Tongue (tissue), 2 donors: ENCODE data around the gene KHDRBS1. TPM values are rescaled to one million over a fixed set of nuclear protein-coding genes. Genes with fewer than 3 reads are reported as not detected.
"Not testable (repeated sequence)": the region's sequence is repeated elsewhere in the genome, so short reads cannot be mapped to it uniquely, and the experiment has no call there.

Experiments used
- DNase-seq: peaks from one replicate; pipeline ENCODE4 v3.0.0-alpha.2; 2015
- total RNA-seq: library from RNA; depleted of rRNA; stranded (reverse); fragments of >200 nt; gene quantifications from one replicate; pipeline ENCODE4 v1.2.3, GENCODE V29; 2014

Gene KHDRBS1
- total RNA-seq, 1 donor from 2014 or later, result 96.8 TPM

GRCh38 chr1:32012709-32013385, 821 bp upstream of the KHDRBS1 start:
- no peak for DNase-seq

- peak; percentile 76 for DNase-seq
Observed at GRCh38 chr1:32014199-32014947, 705 bp downstream of the KHDRBS1 start.

GRCh38 chr1:32014948-32015273, 1.2 kb downstream of the KHDRBS1 start:
- DNase-seq, result no peak

GRCh38 chr1:32020339-32020738, 6.7 kb downstream of the KHDRBS1 start:
- DNase-seq, result no peak

GRCh38 chr1:32021574-32022018, 7.9 kb downstream of the KHDRBS1 start:
- DNase-seq, result not testable (repeated sequence)

- no peak for DNase-seq
Observed at GRCh38 chr1:32023351-32023750, 9.7 kb downstream of the KHDRBS1 start.

- no peak for DNase-seq
Observed at GRCh38 chr1:32025515-32025914, 11.8 kb downstream of the KHDRBS1 start.

GRCh38 chr1:32028746-32029145, 15.1 kb downstream of the KHDRBS1 start:
- no peak for DNase-seq

- no peak for DNase-seq
Observed at GRCh38 chr1:32031578-32032274, 18.1 kb downstream of the KHDRBS1 start.

GRCh38 chr1:32032275-32032615, 18.6 kb downstream of the KHDRBS1 start:
- no peak for DNase-seq

- no peak for DNase-seq
Observed at GRCh38 chr1:32035119-32035518, 21.5 kb downstream of the KHDRBS1 start.

- DNase-seq, result peak; percentile 39
Observed at GRCh38 chr1:32040711-32041110, 27.0 kb downstream of the KHDRBS1 start.

GRCh38 chr1:32042330-32042729, 28.7 kb downstream of the KHDRBS1 start:
- no peak for DNase-seq

GRCh38 chr1:32044234-32044633, 30.6 kb downstream of the KHDRBS1 start:
- no peak for DNase-seq

GRCh38 chr1:32045772-32046171, 32.1 kb downstream of the KHDRBS1 start:
- DNase-seq, result no peak

GRCh38 chr1:32047701-32048100, 34.0 kb downstream of the KHDRBS1 start:
- DNase-seq, result no peak

- no peak for DNase-seq
Observed at GRCh38 chr1:32048440-32048839, 34.8 kb downstream of the KHDRBS1 start.

- no peak for DNase-seq
Observed at GRCh38 chr1:32051706-32052105, 38.0 kb downstream of the KHDRBS1 start.

GRCh38 chr1:32052887-32053286, 39.2 kb downstream of the KHDRBS1 start:
- no peak for DNase-seq

- DNase-seq, result peak; percentile 78
Observed at GRCh38 chr1:32055416-32055815, 41.7 kb downstream of the KHDRBS1 start.

- no peak for DNase-seq
Observed at GRCh38 chr1:32056598-32056997, 42.9 kb downstream of the KHDRBS1 start.

GRCh38 chr1:32060914-32061313, 47.2 kb downstream of the KHDRBS1 start:
- no peak for DNase-seq

- no peak for DNase-seq
Observed at GRCh38 chr1:32062867-32063230, 49.2 kb downstream of the KHDRBS1 start.

GRCh38 chr1:32063261-32063681, 49.6 kb downstream of the KHDRBS1 start:
- peak; percentile 92 for DNase-seq
